C4-2B (cell line): ENCODE measurements around the gene FAM163B.

ENCODE experiments used
- ZFX ChIP-seq: fragments of 450-650 bp; IDR thresholded peaks from 2 replicates; pipeline ENCODE4 v1.6.1; 2017
- TF ChIP-seq, protein P1 (sequence below): fragments of 450-650 bp; conservative IDR thresholded peaks from 2 replicates; pipeline ENCODE4 v1.5.1; 2017; ENCODE audit warnings: mild to moderate bottlenecking

DNA sequence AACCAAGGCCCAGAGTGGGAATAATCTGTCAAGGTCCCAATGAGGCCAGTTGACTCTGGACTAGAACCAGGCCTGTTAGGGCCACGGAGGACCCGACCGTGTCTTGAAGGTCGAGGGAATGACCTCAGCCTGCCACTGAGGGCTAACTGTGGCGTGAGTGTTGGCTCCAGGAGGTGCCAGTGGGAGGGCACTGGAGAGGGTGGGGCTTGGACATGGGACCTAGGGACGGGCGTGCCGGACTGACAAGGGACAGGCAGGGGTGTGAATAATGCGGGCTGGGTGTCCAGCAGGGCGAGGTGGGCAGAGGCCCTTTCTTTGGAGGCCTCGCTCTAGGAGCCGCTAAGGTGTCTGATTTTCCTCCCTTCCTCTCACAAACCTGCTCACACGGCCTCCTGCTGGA, 67.2 kb downstream of the FAM163B start:
- TF ChIP-seq, protein P1, sequence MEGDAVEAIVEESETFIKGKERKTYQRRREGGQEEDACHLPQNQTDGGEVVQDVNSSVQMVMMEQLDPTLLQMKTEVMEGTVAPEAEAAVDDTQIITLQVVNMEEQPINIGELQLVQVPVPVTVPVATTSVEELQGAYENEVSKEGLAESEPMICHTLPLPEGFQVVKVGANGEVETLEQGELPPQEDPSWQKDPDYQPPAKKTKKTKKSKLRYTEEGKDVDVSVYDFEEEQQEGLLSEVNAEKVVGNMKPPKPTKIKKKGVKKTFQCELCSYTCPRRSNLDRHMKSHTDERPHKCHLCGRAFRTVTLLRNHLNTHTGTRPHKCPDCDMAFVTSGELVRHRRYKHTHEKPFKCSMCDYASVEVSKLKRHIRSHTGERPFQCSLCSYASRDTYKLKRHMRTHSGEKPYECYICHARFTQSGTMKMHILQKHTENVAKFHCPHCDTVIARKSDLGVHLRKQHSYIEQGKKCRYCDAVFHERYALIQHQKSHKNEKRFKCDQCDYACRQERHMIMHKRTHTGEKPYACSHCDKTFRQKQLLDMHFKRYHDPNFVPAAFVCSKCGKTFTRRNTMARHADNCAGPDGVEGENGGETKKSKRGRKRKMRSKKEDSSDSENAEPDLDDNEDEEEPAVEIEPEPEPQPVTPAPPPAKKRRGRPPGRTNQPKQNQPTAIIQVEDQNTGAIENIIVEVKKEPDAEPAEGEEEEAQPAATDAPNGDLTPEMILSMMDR: no peak
- no peak for TF ChIP-seq ZFX
